K562 (cell line): Measurements from ENCODE around the gene LIPH. TPM values are rescaled to one million over a fixed set of nuclear protein-coding genes. Genes with fewer than 3 reads are reported as not detected.

Source experiments
- ATF7 ChIP-seq: fragments of 450-650 bp; IDR thresholded peaks from 2 replicates; pipeline ENCODE4 v1.7.1; 2014; ENCODE audit warnings: mild to moderate bottlenecking, moderate library complexity
- BACH1 ChIP-seq: fragments of 200-800 bp; sonication (Bioruptor generic); IDR thresholded peaks from 2 replicates; pipeline ENCODE4 v1.6.1; 2016; ENCODE audit warnings: missing genetic modification characterization, missing compliant biosample characterization
- CEBPB ChIP-seq: fragments of 450-650 bp; IDR thresholded peaks from 2 replicates; pipeline ENCODE4 v1.6.1; 2016; ENCODE audit warnings: missing genetic modification characterization, missing compliant biosample characterization
- COPS2 ChIP-seq: fragments of 450-650 bp; conservative IDR thresholded peaks from 2 replicates; pipeline ENCODE4 v1.6.1; 2016; ENCODE audit warnings: mild to moderate bottlenecking, moderate library complexity
- CXXC5 ChIP-seq: fragments of 250-450 bp; sonication (Bioruptor Pico); IDR thresholded peaks from 2 replicates; pipeline ENCODE4 v1.8.0; 2022; ENCODE audit warnings: inconsistent platforms, mild to moderate bottlenecking, moderate library complexity
- DPF2 ChIP-seq: fragments of 450-650 bp; IDR thresholded peaks from 2 replicates; pipeline ENCODE4 v1.6.1; 2016
- ELF2 ChIP-seq: fragments of 250-450 bp; sonication (Bioruptor Pico); IDR thresholded peaks from 2 replicates; pipeline ENCODE4 v1.5.0; 2021; ENCODE audit warnings: mild to moderate bottlenecking
- NR2C2 ChIP-seq, 2 experiments: fragments of 200-800 bp in 1 of 2; sonication (Bioruptor generic) in 1 of 2; sonication (generic) in 1 of 2; formaldehyde crosslinking in 1 of 2; IDR thresholded peaks; 2 replicates each; pipeline versions ENCODE4 v1.6.1 to v1.8.0; 2016 to 2022; ENCODE audit warnings: mild to moderate bottlenecking in 1 of 2, missing compliant biosample characterization in 1 of 2, missing genetic modification characterization in 1 of 2, missing genetic modification reagents in 1 of 2
- PCBP2 ChIP-seq: fragments of 200-400 bp; formaldehyde crosslinking; IDR thresholded peaks from 2 replicates; pipeline ENCODE4 v1.6.1; 2018; ENCODE audit warnings: low read length, low read depth, mild to moderate bottlenecking, moderate library complexity; ENCODE audit not compliant: poor library complexity, severe bottlenecking
- POLR2AphosphoS2 ChIP-seq: IDR thresholded peaks from 2 replicates; pipeline ENCODE4 v1.6.1; 2012; ENCODE audit warnings: low read length, improper control_type of control experiment
- POLR2H ChIP-seq: IDR thresholded peaks from 2 replicates; pipeline ENCODE4 v1.6.1; 2016; ENCODE audit warnings: missing genetic modification characterization, low read depth, mild to moderate bottlenecking, control low read depth, missing compliant biosample characterization, moderate library complexity
- RFX5 ChIP-seq: IDR thresholded peaks from 2 replicates; pipeline ENCODE4 v1.6.1; 2011; ENCODE audit warnings: low read depth, mild to moderate bottlenecking, improper control_type of control experiment, low read length
- ZEB2 ChIP-seq: fragments of 450-650 bp; IDR thresholded peaks from 2 replicates; pipeline ENCODE4 v1.6.1; 2016
- ZNF444 ChIP-seq: fragments of 250-450 bp; sonication (Bioruptor Pico); IDR thresholded peaks from 2 replicates; pipeline ENCODE4 v1.4.0; 2020; ENCODE audit warnings: mild to moderate bottlenecking, moderate library complexity
- polyA plus RNA-seq, 8 experiments: library from polyadenylated mRNA; depleted of rRNA in 4 of 8; stranded (reverse) in 5 of 8; unstranded in 3 of 8; fragments of >200 nt; fragmentation: Nextera tagmentation in 2 of 8; fragmentation: Illumina TruSeq in 1 of 8; extraction: Ambion mirVana in 2 of 8; extraction: Trizol in 1 of 8; gene quantifications; 2 replicates each; pipeline versions ENCODE4 v1.2.1 to v1.2.3, GENCODE V29; 2011 to 2014; ENCODE audit warnings: inconsistent platforms in 1 of 8, missing spikeins in 1 of 8
- total RNA-seq, 7 experiments: library from RNA; depleted of rRNA in 6 of 7; stranded (reverse); fragments of >200 nt in 6 of 7; fragmentation: Illumina TruSeq in 2 of 7; extraction: Trizol in 2 of 7; gene quantifications; 2 replicates each; pipeline versions ENCODE4 v1.2.1 to v1.2.3, GENCODE V29; 2011 to 2021; ENCODE audit warnings: low replicate concordance in 1 of 7
- TF ChIP-seq, protein P1 (sequence below): fragments of 450-650 bp; conservative IDR thresholded peaks from 2 replicates; pipeline ENCODE4 v1.6.1; 2016; ENCODE audit warnings: missing genetic modification characterization, low read depth, mild to moderate bottlenecking, missing compliant biosample characterization, moderate library complexity
- TF ChIP-seq, protein P2 (sequence below): fragments of 450-650 bp; formaldehyde crosslinking; IDR thresholded peaks from 2 replicates; pipeline ENCODE4 v1.4.0; 2022; ENCODE audit warnings: mild to moderate bottlenecking, moderate library complexity
- TF ChIP-seq, protein P3 (sequence below): fragments of 250-450 bp; sonication (Bioruptor Pico); IDR thresholded peaks from 2 replicates; pipeline ENCODE4 v1.4.0; 2020; ENCODE audit warnings: borderline replicate concordance
- TF ChIP-seq, protein P4 (sequence below): fragments of 250-450 bp; sonication (Bioruptor Pico); IDR thresholded peaks from 2 replicates; pipeline ENCODE4 v1.4.0; 2020; ENCODE audit warnings: mild to moderate bottlenecking, moderate library complexity
- TF ChIP-seq, protein P5 (sequence below): fragments of 250-450 bp; sonication (Bioruptor Pico); IDR thresholded peaks from 2 replicates; pipeline ENCODE4 v1.4.0; 2020; ENCODE audit warnings: mild to moderate bottlenecking
- TF ChIP-seq, protein P6 (sequence below), 2 experiments: fragments of 200-800 bp in 1 of 2; sonication (Bioruptor generic) in 1 of 2; sonication (generic) in 1 of 2; formaldehyde crosslinking in 1 of 2; IDR thresholded peaks in 1 of 2; conservative IDR thresholded peaks in 1 of 2; 2 replicates each; pipeline versions ENCODE4 v1.5.0 to v1.6.1; 2016 to 2020; ENCODE audit warnings: missing compliant biosample characterization in 1 of 2, missing genetic modification characterization in 1 of 2, missing genetic modification reagents in 1 of 2

Gene LIPH
- total and polyA plus RNA-seq, 9 of the 15 experiments (the other 6 are each of a cell fraction or from before 2014, with no cell fraction given): 0.73 to 1.8 (median 1.3) TPM

DNA sequence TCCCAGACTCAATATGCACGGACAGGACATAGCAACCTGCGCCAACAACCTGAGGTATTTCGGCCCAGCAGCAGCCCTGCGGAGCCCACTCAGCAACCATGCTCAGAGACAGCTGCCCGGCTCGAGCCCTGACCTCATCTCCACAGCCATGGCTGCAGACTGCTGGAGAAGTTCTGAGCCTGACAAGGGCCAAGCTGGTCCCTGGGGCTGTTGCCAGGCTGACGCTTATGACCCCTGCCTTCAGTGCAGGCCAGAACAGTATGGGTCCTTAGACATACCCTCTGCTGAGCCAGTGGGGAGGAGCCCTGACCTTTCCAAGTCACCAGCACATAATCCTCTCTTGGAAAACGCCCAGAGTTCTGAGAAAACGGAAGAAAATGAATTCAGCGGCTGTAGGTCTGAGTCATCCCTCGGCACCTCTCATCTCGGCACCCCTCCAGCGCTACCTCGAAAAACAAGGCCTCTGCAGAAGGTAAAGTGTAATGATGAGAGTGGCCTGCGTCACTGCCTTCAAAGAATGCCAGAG, 79.0 kb downstream of the LIPH start (continued):
- 0 out of 2 replicates have a peak, but pooled peaks have one; percentile 32 for TF ChIP-seq NR2C2 (CRISPR knock-in tag; IDR thresholded peaks at IDR 0.05)
- peak; percentile 87 for TF ChIP-seq NR2C2 (tag; IDR thresholded peaks at IDR 0.05)
- no peak for TF ChIP-seq CEBPB (tag)
- TF ChIP-seq, protein P1, sequence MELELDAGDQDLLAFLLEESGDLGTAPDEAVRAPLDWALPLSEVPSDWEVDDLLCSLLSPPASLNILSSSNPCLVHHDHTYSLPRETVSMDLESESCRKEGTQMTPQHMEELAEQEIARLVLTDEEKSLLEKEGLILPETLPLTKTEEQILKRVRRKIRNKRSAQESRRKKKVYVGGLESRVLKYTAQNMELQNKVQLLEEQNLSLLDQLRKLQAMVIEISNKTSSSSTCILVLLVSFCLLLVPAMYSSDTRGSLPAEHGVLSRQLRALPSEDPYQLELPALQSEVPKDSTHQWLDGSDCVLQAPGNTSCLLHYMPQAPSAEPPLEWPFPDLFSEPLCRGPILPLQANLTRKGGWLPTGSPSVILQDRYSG (tag): peak; percentile 55; the same call in 1 of the 2 replicates
- no peak; the same call in 1 of the 2 replicates for TF ChIP-seq CXXC5
- peak; percentile 85 for TF ChIP-seq ATF7
- TF ChIP-seq BACH1 (tag): no peak
- TF ChIP-seq, protein P2, sequence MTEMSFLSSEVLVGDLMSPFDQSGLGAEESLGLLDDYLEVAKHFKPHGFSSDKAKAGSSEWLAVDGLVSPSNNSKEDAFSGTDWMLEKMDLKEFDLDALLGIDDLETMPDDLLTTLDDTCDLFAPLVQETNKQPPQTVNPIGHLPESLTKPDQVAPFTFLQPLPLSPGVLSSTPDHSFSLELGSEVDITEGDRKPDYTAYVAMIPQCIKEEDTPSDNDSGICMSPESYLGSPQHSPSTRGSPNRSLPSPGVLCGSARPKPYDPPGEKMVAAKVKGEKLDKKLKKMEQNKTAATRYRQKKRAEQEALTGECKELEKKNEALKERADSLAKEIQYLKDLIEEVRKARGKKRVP (CRISPR knock-in tag): no peak
- 0 out of 2 replicates have a peak, but pooled peaks have one; percentile 41 for TF ChIP-seq ZEB2
- TF ChIP-seq COPS2: no peak
- no peak for TF ChIP-seq RFX5
- no peak for TF ChIP-seq ZNF444 (CRISPR knock-in tag)
- peak; percentile 94 for TF ChIP-seq DPF2
- TF ChIP-seq ELF2 (CRISPR knock-in tag): no peak
- no peak for TF ChIP-seq PCBP2
- TF ChIP-seq, protein P3, sequence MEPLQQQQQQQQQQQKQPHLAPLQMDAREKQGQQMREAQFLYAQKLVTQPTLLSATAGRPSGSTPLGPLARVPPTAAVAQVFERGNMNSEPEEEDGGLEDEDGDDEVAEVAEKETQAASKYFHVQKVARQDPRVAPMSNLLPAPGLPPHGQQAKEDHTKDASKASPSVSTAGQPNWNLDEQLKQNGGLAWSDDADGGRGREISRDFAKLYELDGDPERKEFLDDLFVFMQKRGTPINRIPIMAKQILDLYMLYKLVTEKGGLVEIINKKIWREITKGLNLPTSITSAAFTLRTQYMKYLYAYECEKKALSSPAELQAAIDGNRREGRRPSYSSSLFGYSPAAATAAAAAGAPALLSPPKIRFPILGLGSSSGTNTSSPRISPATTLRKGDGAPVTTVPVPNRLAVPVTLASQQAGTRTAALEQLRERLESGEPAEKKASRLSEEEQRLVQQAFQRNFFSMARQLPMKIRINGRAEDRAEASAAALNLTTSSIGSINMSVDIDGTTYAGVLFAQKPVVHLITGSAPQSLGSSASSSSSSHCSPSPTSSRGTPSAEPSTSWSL (CRISPR knock-in tag): no peak
- TF ChIP-seq, protein P4, sequence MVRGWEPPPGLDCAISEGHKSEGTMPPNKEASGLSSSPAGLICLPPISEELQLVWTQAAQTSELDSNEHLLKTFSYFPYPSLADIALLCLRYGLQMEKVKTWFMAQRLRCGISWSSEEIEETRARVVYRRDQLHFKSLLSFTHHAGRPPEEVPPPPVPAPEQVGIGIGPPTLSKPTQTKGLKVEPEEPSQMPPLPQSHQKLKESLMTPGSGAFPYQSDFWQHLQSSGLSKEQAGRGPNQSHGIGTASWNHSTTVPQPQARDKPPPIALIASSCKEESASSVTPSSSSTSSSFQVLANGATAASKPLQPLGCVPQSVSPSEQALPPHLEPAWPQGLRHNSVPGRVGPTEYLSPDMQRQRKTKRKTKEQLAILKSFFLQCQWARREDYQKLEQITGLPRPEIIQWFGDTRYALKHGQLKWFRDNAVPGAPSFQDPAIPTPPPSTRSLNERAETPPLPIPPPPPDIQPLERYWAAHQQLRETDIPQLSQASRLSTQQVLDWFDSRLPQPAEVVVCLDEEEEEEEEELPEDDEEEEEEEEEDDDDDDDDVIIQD (CRISPR knock-in tag): no peak
- TF ChIP-seq, protein P5, sequence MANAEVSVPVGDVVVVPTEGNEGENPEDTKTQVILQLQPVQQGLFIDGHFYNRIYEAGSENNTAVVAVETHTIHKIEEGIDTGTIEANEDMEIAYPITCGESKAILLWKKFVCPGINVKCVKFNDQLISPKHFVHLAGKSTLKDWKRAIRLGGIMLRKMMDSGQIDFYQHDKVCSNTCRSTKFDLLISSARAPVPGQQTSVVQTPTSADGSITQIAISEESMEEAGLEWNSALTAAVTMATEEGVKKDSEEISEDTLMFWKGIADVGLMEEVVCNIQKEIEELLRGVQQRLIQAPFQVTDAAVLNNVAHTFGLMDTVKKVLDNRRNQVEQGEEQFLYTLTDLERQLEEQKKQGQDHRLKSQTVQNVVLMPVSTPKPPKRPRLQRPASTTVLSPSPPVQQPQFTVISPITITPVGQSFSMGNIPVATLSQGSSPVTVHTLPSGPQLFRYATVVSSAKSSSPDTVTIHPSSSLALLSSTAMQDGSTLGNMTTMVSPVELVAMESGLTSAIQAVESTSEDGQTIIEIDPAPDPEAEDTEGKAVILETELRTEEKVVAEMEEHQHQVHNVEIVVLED (CRISPR knock-in tag): no peak
- no peak for TF ChIP-seq POLR2AphosphoS2
- no peak for TF ChIP-seq POLR2H (tag)
- TF ChIP-seq, protein P6, sequence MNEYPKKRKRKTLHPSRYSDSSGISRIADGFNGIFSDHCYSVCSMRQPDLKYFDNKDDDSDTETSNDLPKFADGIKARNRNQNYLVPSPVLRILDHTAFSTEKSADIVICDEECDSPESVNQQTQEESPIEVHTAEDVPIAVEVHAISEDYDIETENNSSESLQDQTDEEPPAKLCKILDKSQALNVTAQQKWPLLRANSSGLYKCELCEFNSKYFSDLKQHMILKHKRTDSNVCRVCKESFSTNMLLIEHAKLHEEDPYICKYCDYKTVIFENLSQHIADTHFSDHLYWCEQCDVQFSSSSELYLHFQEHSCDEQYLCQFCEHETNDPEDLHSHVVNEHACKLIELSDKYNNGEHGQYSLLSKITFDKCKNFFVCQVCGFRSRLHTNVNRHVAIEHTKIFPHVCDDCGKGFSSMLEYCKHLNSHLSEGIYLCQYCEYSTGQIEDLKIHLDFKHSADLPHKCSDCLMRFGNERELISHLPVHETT (CRISPR knock-in tag; conservative IDR thresholded peaks at IDR 0.05 in 1 of 2, IDR thresholded peaks at IDR 0.05 in 1 of 2): peak in 1 of 2 experiments; percentile 48; a peak in 1 of 4 replicates
